ENCODE measurements around the gene TGIF2. TPM values are rescaled to one million over a fixed set of nuclear protein-coding genes. Genes with fewer than 3 reads are reported as not detected.

Gene TGIF2
- total and polyA plus RNA-seq, 4 donors: 4.2 to 32.8 (median 11.1) TPM

DNA sequence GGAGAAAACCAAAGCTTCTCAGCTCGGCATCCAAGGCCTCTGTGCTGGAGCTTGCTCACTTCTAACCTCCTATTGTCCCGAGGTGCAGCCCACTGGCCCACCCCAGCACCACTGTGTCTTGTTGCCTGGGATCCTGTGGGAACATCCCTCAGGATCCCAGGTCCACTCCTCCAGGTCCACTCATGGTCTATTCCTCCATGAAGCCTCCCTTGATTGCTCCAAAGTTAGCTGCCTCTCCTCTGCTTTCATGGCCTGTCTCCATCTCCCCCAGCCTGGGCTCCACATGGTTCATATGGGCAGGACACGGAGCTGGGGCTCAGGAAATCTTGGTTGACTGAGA is 58.7 kb downstream of the TGIF2 start:
- ATAC-seq (ENCODE audit: insufficient read depth, low FRiP score) (no peak), DNase-seq (no peak)
- no peaks in the 10 kb centered on the region for H3K4me1 ChIP-seq (ENCODE audit: control insufficient read depth in 5 of 5, insufficient read depth in 5 of 5, low read length in 5 of 5)
- no peaks in the 10 kb centered on the region for H3K36me3 ChIP-seq (ENCODE audit: control insufficient read depth in 4 of 4, insufficient read depth in 4 of 4, low read length in 4 of 4)
- H3K9me3 ChIP-seq (ENCODE audit: control insufficient read depth in 4 of 4, insufficient read depth in 3 of 4, low read length in 3 of 4): no peaks in the 10 kb centered on the region
- H3K27ac ChIP-seq (ENCODE audit: low read depth in 1 of 2, low read length in 1 of 2): no peak overlapping the region
- 77 to 85% methylated on average over 3 of the region's 3 CpGs for WGBS, 2 donors
- TF ChIP-seq, protein P1, sequence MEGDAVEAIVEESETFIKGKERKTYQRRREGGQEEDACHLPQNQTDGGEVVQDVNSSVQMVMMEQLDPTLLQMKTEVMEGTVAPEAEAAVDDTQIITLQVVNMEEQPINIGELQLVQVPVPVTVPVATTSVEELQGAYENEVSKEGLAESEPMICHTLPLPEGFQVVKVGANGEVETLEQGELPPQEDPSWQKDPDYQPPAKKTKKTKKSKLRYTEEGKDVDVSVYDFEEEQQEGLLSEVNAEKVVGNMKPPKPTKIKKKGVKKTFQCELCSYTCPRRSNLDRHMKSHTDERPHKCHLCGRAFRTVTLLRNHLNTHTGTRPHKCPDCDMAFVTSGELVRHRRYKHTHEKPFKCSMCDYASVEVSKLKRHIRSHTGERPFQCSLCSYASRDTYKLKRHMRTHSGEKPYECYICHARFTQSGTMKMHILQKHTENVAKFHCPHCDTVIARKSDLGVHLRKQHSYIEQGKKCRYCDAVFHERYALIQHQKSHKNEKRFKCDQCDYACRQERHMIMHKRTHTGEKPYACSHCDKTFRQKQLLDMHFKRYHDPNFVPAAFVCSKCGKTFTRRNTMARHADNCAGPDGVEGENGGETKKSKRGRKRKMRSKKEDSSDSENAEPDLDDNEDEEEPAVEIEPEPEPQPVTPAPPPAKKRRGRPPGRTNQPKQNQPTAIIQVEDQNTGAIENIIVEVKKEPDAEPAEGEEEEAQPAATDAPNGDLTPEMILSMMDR (IDR thresholded peaks at IDR 0.05; ENCODE audit: control extremely low read depth, extremely low read depth): no peak
- no peak overlapping the region for H3K4me3 ChIP-seq
- no peaks in the 10 kb centered on the region for H3K27me3 ChIP-seq (ENCODE audit: control insufficient read depth in 3 of 3, insufficient read depth in 3 of 3, low read length in 2 of 3)
- no peak overlapping the region for H3K9ac ChIP-seq (ENCODE audit: insufficient read depth in 1 of 2, low read length in 2 of 2)

DNA sequence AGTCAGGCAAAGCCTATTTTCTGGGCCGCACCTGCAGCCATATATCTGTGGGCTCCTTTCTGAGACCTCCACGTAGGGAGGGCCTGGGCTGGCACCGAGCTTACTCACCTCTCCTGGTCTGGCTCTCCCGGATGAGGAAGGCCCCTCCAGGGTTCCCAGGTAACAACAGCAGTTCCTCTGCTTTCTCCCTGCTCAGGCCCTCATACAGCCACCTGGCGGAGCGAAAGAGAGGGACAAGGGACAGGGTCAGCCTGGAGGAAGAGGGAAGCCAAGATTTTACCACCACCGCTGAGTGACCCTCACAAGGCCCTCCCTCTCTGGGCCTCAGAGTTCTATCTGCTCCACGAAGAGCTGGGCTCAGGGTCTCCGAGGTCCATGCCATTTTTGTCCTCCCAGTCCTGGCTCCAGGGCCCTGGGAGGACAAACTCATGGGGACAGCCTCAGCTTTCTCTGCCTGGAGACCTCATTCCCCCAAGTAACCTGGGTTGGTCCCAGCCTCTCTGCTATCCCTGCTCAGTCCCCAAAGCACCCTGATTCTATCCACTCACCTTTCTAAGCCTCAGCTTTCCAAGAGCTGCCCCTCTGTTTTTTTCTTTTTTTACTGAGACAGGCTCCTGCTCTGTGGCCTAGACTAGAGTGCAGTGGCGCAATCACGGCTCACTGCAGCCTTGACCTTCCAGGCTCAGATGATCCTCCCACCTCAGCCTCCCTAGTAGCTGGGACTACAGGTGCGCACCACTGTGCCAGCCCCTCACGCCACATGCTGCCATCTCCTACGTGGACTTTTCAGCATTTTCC is 59.3 kb downstream of the TGIF2 start:
- 84 to 92% methylated on average over 14 of the region's 14 CpGs for WGBS, 2 donors

DNA sequence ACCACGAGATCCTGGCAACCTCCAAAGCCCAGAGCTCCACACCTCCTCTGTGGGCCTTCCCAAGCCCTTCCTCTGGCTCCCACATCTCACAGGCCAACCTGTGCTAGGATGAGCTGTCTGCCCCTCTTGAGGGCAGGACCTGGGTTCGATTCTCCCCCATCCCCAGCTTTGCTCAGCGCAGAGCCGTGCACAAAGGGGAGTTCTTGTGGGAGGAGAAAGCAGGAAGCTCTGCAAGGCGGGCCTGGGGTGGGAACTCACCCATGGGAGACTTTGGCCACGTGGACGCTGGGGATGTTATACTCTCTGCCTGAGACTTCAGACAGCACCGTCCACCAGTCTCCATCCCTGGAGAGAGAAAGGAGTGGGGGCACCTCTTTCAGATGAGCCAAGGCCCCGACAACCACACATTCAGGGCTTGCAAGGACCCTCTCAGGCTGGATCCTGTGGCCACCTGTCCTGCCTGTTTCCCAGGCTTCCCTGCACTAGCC is 59.9 kb downstream of the TGIF2 start:
- Histone ChIP-seq H3K9ac (ENCODE audit: insufficient read depth in 1 of 2, low read length in 2 of 2) (no peak overlapping the region), H3K27ac (ENCODE audit: low read depth in 1 of 2, low read length in 1 of 2) (no peak overlapping the region), H3K4me1 (ENCODE audit: control insufficient read depth in 5 of 5, insufficient read depth in 5 of 5, low read length in 5 of 5) (no peaks in the 10 kb centered on the region), H3K27me3 (ENCODE audit: control insufficient read depth in 3 of 3, insufficient read depth in 3 of 3, low read length in 2 of 3) (no peaks in the 10 kb centered on the region), H3K4me3 (no peak overlapping the region), H3K36me3 (ENCODE audit: control insufficient read depth in 4 of 4, insufficient read depth in 4 of 4, low read length in 4 of 4) (no peaks in the 10 kb centered on the region), H3K9me3 (ENCODE audit: control insufficient read depth in 4 of 4, insufficient read depth in 3 of 4, low read length in 3 of 4) (no peaks in the 10 kb centered on the region)
- TF ChIP-seq, protein P1 (IDR thresholded peaks at IDR 0.05; ENCODE audit: control extremely low read depth, extremely low read depth): no peak
- WGBS, 2 donors: 86 to 91% methylated on average over 9 of the region's 9 CpGs
- DNase-seq: no peak
- no peak for ATAC-seq (ENCODE audit: insufficient read depth, low FRiP score)

More for the DNA sequence above, 59.3 kb downstream of the TGIF2 start:
- H3K9ac ChIP-seq (ENCODE audit: insufficient read depth in 1 of 2, low read length in 2 of 2): no peak overlapping the region
- H3K9me3 ChIP-seq (ENCODE audit: control insufficient read depth in 4 of 4, insufficient read depth in 3 of 4, low read length in 3 of 4): no peaks in the 10 kb centered on the region
- no peak overlapping the region for H3K27ac ChIP-seq (ENCODE audit: low read depth in 1 of 2, low read length in 1 of 2)
- H3K27me3 ChIP-seq (ENCODE audit: control insufficient read depth in 3 of 3, insufficient read depth in 3 of 3, low read length in 2 of 3): no peaks in the 10 kb centered on the region
- ATAC-seq (ENCODE audit: insufficient read depth, low FRiP score) (no peak), DNase-seq (no peak)
- H3K36me3 ChIP-seq (ENCODE audit: control insufficient read depth in 4 of 4, insufficient read depth in 4 of 4, low read length in 4 of 4): no peaks in the 10 kb centered on the region
- H3K4me1 ChIP-seq (ENCODE audit: control insufficient read depth in 5 of 5, insufficient read depth in 5 of 5, low read length in 5 of 5): no peaks in the 10 kb centered on the region
- TF ChIP-seq, protein P1 (IDR thresholded peaks at IDR 0.05; ENCODE audit: control extremely low read depth, extremely low read depth): no peak
- H3K4me3 ChIP-seq: no peak overlapping the region

All from lung (tissue), 12 donors.